Lower leg skin (tissue), 3 donors: ENCODE data around the gene DGAT2.

Experiments
- CTCF ChIP-seq, 3 donors: fragments of 450-650 bp; IDR thresholded peaks; one replicate each; pipeline ENCODE4 v1.5.1; 2016; ENCODE audit warnings: antibody characterized with exemption in 3 of 3, mild to moderate bottlenecking in 3 of 3, moderate library complexity in 2 of 3
- POLR2A ChIP-seq, 2 donors: fragments of 450-650 bp; IDR thresholded peaks; one replicate each; pipeline ENCODE4 v1.6.1; 2016 to 2017; ENCODE audit warnings: antibody characterized with exemption in 2 of 2, mild to moderate bottlenecking in 1 of 2, moderate library complexity in 1 of 2

GRCh38 chr11:75809991-75810390 lies 41.4 kb downstream of the DGAT2 start:
- TF ChIP-seq POLR2A (IDR thresholded peaks at IDR 0.05) = no peak
- no peak for TF ChIP-seq CTCF (IDR thresholded peaks at IDR 0.05)
